Tibial nerve (tissue), 4 donors: ENCODE measurements around the gene MAGI1. TPM values are rescaled to one million over a fixed set of nuclear protein-coding genes. Genes with fewer than 3 reads are reported as not detected.

ENCODE experiments used
- DNase-seq, 2 donors: peaks; one replicate each; pipeline ENCODE4 v3.0.0-alpha.2; 2019; ENCODE audit warnings: low spot score in 2 of 2
- H3K27ac ChIP-seq, 4 donors: fragments of 200-600 bp; sonication (generic) in 3 of 4; one replicate each; pipeline ENCODE4 v1.5.1; 2017 to 2019; ENCODE audit warnings: mild to moderate bottlenecking in 1 of 4
- H3K27me3 ChIP-seq, 2 donors: fragments of 200-600 bp; sonication (generic) in 1 of 2; one replicate each; pipeline versions ENCODE4 v1.5.1 to v1.6.0; 2017 to 2019
- H3K36me3 ChIP-seq, 3 donors: fragments of 200-600 bp; sonication (generic); one replicate each; pipeline ENCODE4 v1.5.1; 2018 to 2019
- H3K4me1 ChIP-seq, 4 donors: fragments of 200-600 bp; sonication (generic) in 3 of 4; one replicate each; pipeline ENCODE4 v1.5.1; 2017 to 2019
- H3K4me3 ChIP-seq, 4 donors: fragments of 200-600 bp; sonication (generic) in 3 of 4; one replicate each; pipeline ENCODE4 v1.5.1; 2017 to 2019; ENCODE audit warnings: mild to moderate bottlenecking in 1 of 4, moderate library complexity in 1 of 4
- H3K9me3 ChIP-seq, 4 donors: fragments of 200-600 bp; sonication (generic) in 3 of 4; one replicate each; pipeline ENCODE4 v1.5.1; 2017 to 2019
- CTCF ChIP-seq, 5 experiments: fragments of 200-600 bp in 3 of 5; fragments of 450-650 bp in 2 of 5; sonication (generic) in 3 of 5; IDR thresholded peaks; one replicate each; pipeline ENCODE4 v1.5.1; 2016 to 2019; ENCODE audit warnings: antibody characterized with exemption in 5 of 5, mild to moderate bottlenecking in 3 of 5, moderate library complexity in 2 of 5
- EP300 ChIP-seq, 2 donors: sonication (generic); formaldehyde crosslinking; IDR thresholded peaks; one replicate each; pipeline ENCODE4 v1.6.1; 2017; ENCODE audit warnings: antibody characterized with exemption in 2 of 2, mild to moderate bottlenecking in 1 of 2
- POLR2A ChIP-seq, 2 donors: fragments of 450-650 bp; IDR thresholded peaks; one replicate each; pipeline ENCODE4 v1.6.1; 2017; ENCODE audit warnings: antibody characterized with exemption in 2 of 2, mild to moderate bottlenecking in 2 of 2, moderate library complexity in 2 of 2
- WGBS, 2 donors: methylation state at CpG; one replicate each; pipeline ENCODE4 v1.1.5; 2018; 5-methylcytosine and 5-hydroxymethylcytosine counted together
- total RNA-seq, 4 donors: library from RNA; depleted of rRNA; stranded (reverse); fragments of >200 nt; gene quantifications; one replicate each; pipeline ENCODE4 v1.1.0, GENCODE V29; 2016

Gene MAGI1
- total RNA-seq, 4 donors from 2014 or later: 30.6 to 52.8 (median 36.1) TPM

GRCh38 chr3:65972765-65973164, 66.0 kb downstream of the MAGI1 start:
- no peak overlapping the region for H3K4me3 ChIP-seq
- H3K9me3 ChIP-seq: no peaks in the 10 kb centered on the region
- no peak overlapping the region for H3K27ac ChIP-seq
- WGBS, 2 donors: 97 to 98% methylated on average over 1 of the region's 1 CpG
- no peaks in the 10 kb centered on the region for H3K27me3 ChIP-seq
- TF ChIP-seq CTCF (IDR thresholded peaks at IDR 0.05) (no peak), POLR2A (IDR thresholded peaks at IDR 0.05) (no peak), EP300 (IDR thresholded peaks at IDR 0.05) (no peak)
- no peaks in the 10 kb centered on the region for H3K36me3 ChIP-seq
- no peaks in the 10 kb centered on the region for H3K4me1 ChIP-seq
- no peak for DNase-seq

- TF ChIP-seq CTCF (IDR thresholded peaks at IDR 0.05) (no peak), EP300 (IDR thresholded peaks at IDR 0.05) (no peak), POLR2A (IDR thresholded peaks at IDR 0.05) (no peak)
- H3K27me3 ChIP-seq: no peaks in the 10 kb centered on the region
- H3K4me1 ChIP-seq: no peaks in the 10 kb centered on the region
- no peak for DNase-seq
- no peaks in the 10 kb centered on the region for H3K9me3 ChIP-seq
- no peak overlapping the region for H3K4me3 ChIP-seq
- H3K27ac ChIP-seq: no peak overlapping the region
- H3K36me3 ChIP-seq: no peaks in the 10 kb centered on the region
- WGBS, 2 donors: 54 to 55% methylated on average over 7 of the region's 7 CpGs
Observed at GRCh38 chr3:65971293-65972252, 67.1 kb downstream of the MAGI1 start.

GRCh38 chr3:65968996-65969395, 69.7 kb downstream of the MAGI1 start:
- TF ChIP-seq CTCF (IDR thresholded peaks at IDR 0.05) (no peak), EP300 (IDR thresholded peaks at IDR 0.05) (no peak), POLR2A (IDR thresholded peaks at IDR 0.05) (no peak)
- Histone ChIP-seq H3K27me3 (no peaks in the 10 kb centered on the region), H3K27ac (no peak overlapping the region), H3K36me3 (no peaks in the 10 kb centered on the region), H3K9me3 (no peaks in the 10 kb centered on the region), H3K4me3 (no peak overlapping the region), H3K4me1 (no peaks in the 10 kb centered on the region)
- WGBS, 2 donors: 75 to 83% methylated on average over 5 of the region's 5 CpGs
- no peak for DNase-seq

GRCh38 chr3:65967451-65967850, 71.3 kb downstream of the MAGI1 start:
- Histone ChIP-seq H3K27ac (no peak overlapping the region), H3K36me3 (no peaks in the 10 kb centered on the region), H3K4me3 (no peak overlapping the region), H3K27me3 (no peaks in the 10 kb centered on the region), H3K9me3 (no peaks in the 10 kb centered on the region), H3K4me1 (no peaks in the 10 kb centered on the region)
- WGBS, 2 donors: 73% methylated on average over 3 of the region's 3 CpGs
- TF ChIP-seq EP300 (IDR thresholded peaks at IDR 0.05) (no peak), CTCF (IDR thresholded peaks at IDR 0.05) (no peak), POLR2A (IDR thresholded peaks at IDR 0.05) (no peak)
- no peak for DNase-seq

- H3K36me3 ChIP-seq: no peaks in the 10 kb centered on the region
- 64 to 67% methylated on average over 3 of the region's 3 CpGs for WGBS, 2 donors
Observed at GRCh38 chr3:65964838-65965237, 73.9 kb downstream of the MAGI1 start.

More at GRCh38 chr3:65964838-65965237, 73.9 kb downstream of the MAGI1 start:
- no peak for DNase-seq
- Histone ChIP-seq H3K27me3 (no peaks in the 10 kb centered on the region), H3K9me3 (no peaks in the 10 kb centered on the region), H3K27ac (no peak overlapping the region), H3K4me3 (no peak overlapping the region), H3K4me1 (no peaks in the 10 kb centered on the region)
- no peak for TF ChIP-seq EP300 (IDR thresholded peaks at IDR 0.05)
- TF ChIP-seq POLR2A (IDR thresholded peaks at IDR 0.05): no peak
- no peak for TF ChIP-seq CTCF (IDR thresholded peaks at IDR 0.05)
